Cardiac muscle cell (in vitro differentiated cells and primary cell): ENCODE results near the gene NFKBIZ. TPM values are rescaled to one million over a fixed set of nuclear protein-coding genes. Genes with fewer than 3 reads are reported as not detected.
A peak's percentile ranks its signal among the peaks of the same experiment; 100 is the strongest.
"Not testable (repeated sequence)": the region's sequence is repeated elsewhere in the genome, so short reads cannot be mapped to it uniquely, and the experiment has no call there.

ENCODE experiments used
- DNase-seq, 2 donors: peaks; one replicate each; pipeline versions ENCODE4 v3.0.0 to v3.0.0-alpha.2; 2010 to 2017; ENCODE audit warnings: low read depth in 1 of 2, low spot score in 1 of 2
- H3K27ac ChIP-seq: fragments of 200-600 bp; sonication (generic); 2 replicates; pipeline ENCODE4 v1.5.1; 2016
- H3K27me3 ChIP-seq: fragments of 200-600 bp; sonication (generic); 2 replicates; pipeline ENCODE4 v1.6.0; 2016; ENCODE audit warnings: control low read depth
- H3K36me3 ChIP-seq: fragments of 200-600 bp; sonication (generic); 2 replicates; pipeline ENCODE4 v1.5.1; 2016; ENCODE audit warnings: control low read depth
- H3K4me1 ChIP-seq: fragments of 200-600 bp; sonication (generic); 2 replicates; pipeline ENCODE4 v1.8.1; 2017; ENCODE audit warnings: low read depth, mild to moderate bottlenecking, mixed run types
- H3K4me3 ChIP-seq: fragments of 200-600 bp; sonication (generic); 2 replicates; pipeline ENCODE4 v1.5.1; 2016; ENCODE audit warnings: mild to moderate bottlenecking
- H3K9me3 ChIP-seq: fragments of 200-600 bp; sonication (generic); 2 replicates; pipeline ENCODE4 v1.5.1; 2017; ENCODE audit warnings: low read depth, mild to moderate bottlenecking, control low read depth
- CTCF ChIP-seq: IDR thresholded peaks from 2 replicates; pipeline ENCODE4 v1.5.1; 2012; ENCODE audit warnings: low read depth, mild to moderate bottlenecking, low read length
- polyA plus RNA-seq: library from polyadenylated mRNA; unstranded; fragments of >200 nt; fragmentation: Nextera tagmentation; extraction: Ambion mirVana; gene quantifications from 2 replicates; pipeline ENCODE4 v1.2.1, GENCODE V29; 2016
- total RNA-seq: library from RNA; depleted of rRNA; stranded (reverse); fragments of >200 nt; gene quantifications from 2 replicates; pipeline ENCODE4 v1.2.3, GENCODE V29; 2016

NFKBIZ gene
- total and polyA plus RNA-seq, 2 experiments from 2014 or later = 15.4 to 86.5 TPM

GRCh38 chr3:101900736-101901135, 51.4 kb downstream of the NFKBIZ start:
- H3K4me3 ChIP-seq = no peak overlapping the region
- no peaks in the 10 kb centered on the region for H3K27me3 ChIP-seq
- peaks cover 6% of the 10 kb centered on the region for H3K9me3 ChIP-seq
- DNase-seq = no peak
- no peak overlapping the region for H3K27ac ChIP-seq
- H3K4me1 ChIP-seq = no peaks in the 10 kb centered on the region
- no peak for TF ChIP-seq CTCF
- H3K36me3 ChIP-seq = no peaks in the 10 kb centered on the region

GRCh38 chr3:101902041-101902440, 52.7 kb downstream of the NFKBIZ start:
- TF ChIP-seq CTCF = no peak
- DNase-seq = peak in 1 of 2 donors; percentile 88
- Histone ChIP-seq H3K27me3 (no peaks in the 10 kb centered on the region), H3K4me3 (no peak overlapping the region), H3K36me3 (no peaks in the 10 kb centered on the region), H3K27ac (no peak overlapping the region), H3K9me3 (peaks cover under 1% of the 10 kb centered on the region), H3K4me1 (no peaks in the 10 kb centered on the region)

GRCh38 chr3:101903451-101903871, 54.1 kb downstream of the NFKBIZ start:
- DNase-seq = peak in 1 of 2 donors; percentile 15
- Histone ChIP-seq H3K4me3 (no peak overlapping the region), H3K27ac (no peak overlapping the region), H3K36me3 (no peaks in the 10 kb centered on the region), H3K27me3 (no peaks in the 10 kb centered on the region), H3K9me3 (no peaks in the 10 kb centered on the region), H3K4me1 (no peaks in the 10 kb centered on the region)
- no peak for TF ChIP-seq CTCF

- not testable (repeated sequence) for H3K4me1 ChIP-seq, DNase-seq, H3K27me3 ChIP-seq, H3K4me3 ChIP-seq, H3K27ac ChIP-seq, H3K36me3 ChIP-seq, H3K9me3 ChIP-seq
Observed at GRCh38 chr3:101905573-101905972, 56.3 kb downstream of the NFKBIZ start.

Other genes with a start within 250 kb of the NFKBIZ start
- gene ZBTB11, start 172.4 kb upstream of the NFKBIZ start, total RNA-seq = 9.0 and 15.8 TPM in 2 replicates
- 7.3 and 8.7 TPM in 2 replicates for gene ZBTB11, start 172.4 kb upstream of the NFKBIZ start, polyA plus RNA-seq
- 1,120 and 1,418 TPM in 2 replicates for gene RPL24, start 162.8 kb upstream of the NFKBIZ start, total RNA-seq
- 557 and 617 TPM in 2 replicates for gene RPL24, start 162.8 kb upstream of the NFKBIZ start, polyA plus RNA-seq
- 11.8 and 20.4 TPM in 2 replicates for gene CEP97, start 124.9 kb upstream of the NFKBIZ start, total RNA-seq
- gene CEP97, start 124.9 kb upstream of the NFKBIZ start, polyA plus RNA-seq = 3.4 and 7.7 TPM in 2 replicates
- gene NXPE3, start 70.3 kb upstream of the NFKBIZ start, total RNA-seq = 4.9 and 7.7 TPM in 2 replicates
- gene NXPE3, start 70.3 kb upstream of the NFKBIZ start, polyA plus RNA-seq = 6.7 and 7.3 TPM in 2 replicates